Ascending aorta (tissue), 2 donors: Measurements from ENCODE around the gene BUD31. TPM values are rescaled to one million over a fixed set of nuclear protein-coding genes. Genes with fewer than 3 reads are reported as not detected.

Experiments used
- DNase-seq, 2 donors: peaks; one replicate each; pipeline ENCODE4 v3.0.0-alpha.2; 2019; ENCODE audit warnings: low spot score in 2 of 2
- H3K27ac ChIP-seq, 2 donors: fragments of 200-600 bp; sonication (generic); one replicate each; pipeline ENCODE4 v1.5.1; 2016 to 2017; ENCODE audit warnings: mild to moderate bottlenecking in 1 of 2
- H3K27me3 ChIP-seq: fragments of 200-600 bp; sonication (generic); one replicate; pipeline ENCODE4 v1.5.1; 2017
- H3K36me3 ChIP-seq, 2 donors: fragments of 200-600 bp; sonication (generic); one replicate each; pipeline ENCODE4 v1.5.1; 2016
- H3K4me1 ChIP-seq, 2 donors: fragments of 200-600 bp; sonication (generic); one replicate each; pipeline ENCODE4 v1.5.1; 2016 to 2017; ENCODE audit warnings: mild to moderate bottlenecking in 1 of 2
- H3K4me3 ChIP-seq, 2 donors: fragments of 200-600 bp; sonication (generic); one replicate each; pipeline ENCODE4 v1.5.1; 2016 to 2017; ENCODE audit warnings: mild to moderate bottlenecking in 1 of 2
- H3K9me3 ChIP-seq, 2 donors: fragments of 200-600 bp; sonication (generic); one replicate each; pipeline ENCODE4 v1.5.1; 2016
- intact Hi-C: fragments of 100-400 bp; cut with DNase I; formaldehyde crosslinking; loops from one replicate; pipeline ENCODE4 v1.15.1; 2023
- total RNA-seq: library from RNA; depleted of rRNA; stranded (reverse); fragments of >200 nt; gene quantifications from one replicate; pipeline ENCODE4 v1.1.0, GENCODE V29; 2016
- TF ChIP-seq, protein P1 (sequence below), 3 experiments: fragments of 200-600 bp in 2 of 3; fragments of 450-650 bp in 1 of 3; sonication (generic) in 2 of 3; IDR thresholded peaks; one replicate each; pipeline ENCODE4 v1.5.1; 2016 to 2019; ENCODE audit warnings: antibody characterized with exemption in 3 of 3, mild to moderate bottlenecking in 1 of 3, moderate library complexity in 1 of 3

Gene BUD31
- total RNA-seq, 1 donor from 2014 or later = 41.3 TPM

DNA sequence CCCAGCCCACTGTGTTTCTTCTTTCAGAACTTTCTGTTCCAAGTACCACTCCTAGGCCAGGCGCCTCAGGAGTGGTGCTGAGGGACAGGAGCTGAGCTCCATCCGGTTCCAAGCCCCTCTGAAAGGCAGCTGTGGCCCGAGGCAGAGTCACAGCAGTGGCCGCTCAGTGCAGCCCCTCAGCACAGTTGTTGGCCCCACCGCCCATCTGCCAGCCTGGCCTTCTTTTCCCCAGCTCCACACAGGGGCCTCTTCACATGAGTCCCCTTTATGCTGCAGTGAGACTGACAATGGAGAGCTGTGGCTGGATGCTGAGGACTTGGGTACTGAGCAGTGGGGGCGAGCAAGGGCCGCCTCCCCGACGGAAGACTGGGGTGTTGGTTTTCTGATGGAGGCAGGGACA is 9.5 kb downstream of the BUD31 start:
- no peak for DNase-seq
- H3K36me3 ChIP-seq = peaks cover 75 to 77% of the 10 kb centered on the region in 2 donors
- intact Hi-C loops = no loop called here
- H3K27ac ChIP-seq = no peak overlapping the region
- no peaks in the 10 kb centered on the region for H3K27me3 ChIP-seq
- H3K4me3 ChIP-seq = no peak overlapping the region
- H3K9me3 ChIP-seq = no peaks in the 10 kb centered on the region
- H3K4me1 ChIP-seq = no peaks in the 10 kb centered on the region
- TF ChIP-seq, protein P1, sequence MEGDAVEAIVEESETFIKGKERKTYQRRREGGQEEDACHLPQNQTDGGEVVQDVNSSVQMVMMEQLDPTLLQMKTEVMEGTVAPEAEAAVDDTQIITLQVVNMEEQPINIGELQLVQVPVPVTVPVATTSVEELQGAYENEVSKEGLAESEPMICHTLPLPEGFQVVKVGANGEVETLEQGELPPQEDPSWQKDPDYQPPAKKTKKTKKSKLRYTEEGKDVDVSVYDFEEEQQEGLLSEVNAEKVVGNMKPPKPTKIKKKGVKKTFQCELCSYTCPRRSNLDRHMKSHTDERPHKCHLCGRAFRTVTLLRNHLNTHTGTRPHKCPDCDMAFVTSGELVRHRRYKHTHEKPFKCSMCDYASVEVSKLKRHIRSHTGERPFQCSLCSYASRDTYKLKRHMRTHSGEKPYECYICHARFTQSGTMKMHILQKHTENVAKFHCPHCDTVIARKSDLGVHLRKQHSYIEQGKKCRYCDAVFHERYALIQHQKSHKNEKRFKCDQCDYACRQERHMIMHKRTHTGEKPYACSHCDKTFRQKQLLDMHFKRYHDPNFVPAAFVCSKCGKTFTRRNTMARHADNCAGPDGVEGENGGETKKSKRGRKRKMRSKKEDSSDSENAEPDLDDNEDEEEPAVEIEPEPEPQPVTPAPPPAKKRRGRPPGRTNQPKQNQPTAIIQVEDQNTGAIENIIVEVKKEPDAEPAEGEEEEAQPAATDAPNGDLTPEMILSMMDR (IDR thresholded peaks at IDR 0.05) = no peak

GRCh38 chr7:99419323-99420021 is 10.7 kb downstream of the BUD31 start:
- DNase-seq = no peak
- Histone ChIP-seq H3K4me1 (no peaks in the 10 kb centered on the region), H3K27ac (no peak overlapping the region), H3K36me3 (peaks cover 74 to 77% of the 10 kb centered on the region in 2 donors), H3K9me3 (no peaks in the 10 kb centered on the region), H3K4me3 (no peak overlapping the region), H3K27me3 (no peaks in the 10 kb centered on the region)
- intact Hi-C loops = no loop called here
- TF ChIP-seq, protein P1 (IDR thresholded peaks at IDR 0.05) = no peak

- Histone ChIP-seq H3K4me3 (no peak overlapping the region), H3K4me1 (no peaks in the 10 kb centered on the region), H3K27me3 (no peaks in the 10 kb centered on the region), H3K9me3 (no peaks in the 10 kb centered on the region), H3K27ac (no peak overlapping the region), H3K36me3 (peaks cover 76 to 77% of the 10 kb centered on the region in 2 donors)
- TF ChIP-seq, protein P1 (IDR thresholded peaks at IDR 0.05) = no peak
- DNase-seq = no peak
- intact Hi-C loops = no loop called here
Observed at GRCh38 chr7:99420213-99420612, 11.4 kb downstream of the BUD31 start.

GRCh38 chr7:99420986-99421385 is 12.2 kb downstream of the BUD31 start:
- intact Hi-C loops = no loop called here
- Histone ChIP-seq H3K27ac (no peak overlapping the region), H3K36me3 (peaks cover 73 to 74% of the 10 kb centered on the region in 2 donors), H3K4me1 (no peaks in the 10 kb centered on the region), H3K27me3 (no peaks in the 10 kb centered on the region), H3K4me3 (no peak overlapping the region), H3K9me3 (no peaks in the 10 kb centered on the region)
- no peak for DNase-seq
- TF ChIP-seq, protein P1 (IDR thresholded peaks at IDR 0.05) = no peak

- Histone ChIP-seq H3K4me3 (no peak overlapping the region), H3K4me1 (no peaks in the 10 kb centered on the region), H3K27me3 (no peaks in the 10 kb centered on the region), H3K9me3 (no peaks in the 10 kb centered on the region), H3K36me3 (peaks cover 61 to 62% of the 10 kb centered on the region in 2 donors), H3K27ac (no peak overlapping the region)
- intact Hi-C loops = no loop called here
- TF ChIP-seq, protein P1 (IDR thresholded peaks at IDR 0.05) = no peak
- no peak for DNase-seq
Observed at GRCh38 chr7:99422186-99422585, 13.4 kb downstream of the BUD31 start.
